HepG2 (cell line): Measurements from ENCODE around the gene OTUD1. TPM values are rescaled to one million over a fixed set of nuclear protein-coding genes. Genes with fewer than 3 reads are reported as not detected.

Experiments used
- CAMTA2 ChIP-seq: sonication (generic); formaldehyde crosslinking; IDR thresholded peaks from 2 replicates; pipeline ENCODE4 v1.4.0; 2020; ENCODE audit warnings: mild to moderate bottlenecking, missing genetic modification reagents, borderline replicate concordance
- CEBPG ChIP-seq: IDR thresholded peaks from 2 replicates; pipeline ENCODE4 v1.6.1; 2016
- EP300 ChIP-seq, 3 experiments: sonication (generic) in 1 of 3; formaldehyde crosslinking in 1 of 3; IDR thresholded peaks; 2 replicates each; pipeline versions ENCODE4 v1.5.1 to v1.6.1; 2011 to 2020; ENCODE audit warnings: low read depth in 2 of 3, low read length in 2 of 3, borderline replicate concordance in 1 of 3, improper control_type of control experiment in 1 of 3, mild to moderate bottlenecking in 1 of 3, missing genetic modification reagents in 1 of 3, moderate library complexity in 1 of 3
- FOXP1 ChIP-seq, 2 experiments: fragments of 450-650 bp in 1 of 2; IDR thresholded peaks; 2 replicates each; pipeline ENCODE4 v1.6.1; 2017 to 2018; ENCODE audit warnings: antibody characterized with exemption in 1 of 2
- GPN1 ChIP-seq: sonication (generic); formaldehyde crosslinking; IDR thresholded peaks from 2 replicates; pipeline ENCODE4 v1.5.1; 2020; ENCODE audit warnings: missing genetic modification reagents, borderline replicate concordance
- HOXA3 ChIP-seq: sonication (generic); formaldehyde crosslinking; IDR thresholded peaks from 2 replicates; pipeline ENCODE4 v1.5.0; 2020; ENCODE audit warnings: missing genetic modification reagents
- PCBP1 ChIP-seq: fragments of 200-400 bp; formaldehyde crosslinking; IDR thresholded peaks from 2 replicates; pipeline ENCODE4 v1.6.1; 2017; ENCODE audit warnings: mild to moderate bottlenecking, low read depth, low read length, borderline replicate concordance
- RBAK ChIP-seq: sonication (generic); formaldehyde crosslinking; IDR thresholded peaks from 2 replicates; pipeline ENCODE4 v1.5.1; 2020; ENCODE audit warnings: mild to moderate bottlenecking, missing genetic modification reagents
- RELA ChIP-seq: sonication (generic); formaldehyde crosslinking; IDR thresholded peaks from 2 replicates; pipeline ENCODE4 v1.4.0; 2020; ENCODE audit warnings: missing genetic modification reagents
- SAP130 ChIP-seq: IDR thresholded peaks from 2 replicates; pipeline ENCODE4 v1.6.1; 2016; ENCODE audit warnings: low read depth
- SKI ChIP-seq: fragments of 450-650 bp; IDR thresholded peaks from one replicate; pipeline ENCODE4 v1.6.1; 2018; ENCODE audit warnings: mild to moderate bottlenecking; ENCODE audit not compliant: partially characterized antibody
- SOX6 ChIP-seq, 2 experiments: fragments of 450-650 bp in 1 of 2; sonication (generic) in 1 of 2; formaldehyde crosslinking in 1 of 2; IDR thresholded peaks; 2 replicates each; pipeline versions ENCODE4 v1.4.0 to v1.6.1; 2017 to 2020; ENCODE audit warnings: antibody characterized with exemption in 1 of 2, mild to moderate bottlenecking in 1 of 2, missing genetic modification reagents in 1 of 2
- SRY ChIP-seq: sonication (generic); formaldehyde crosslinking; IDR thresholded peaks from 2 replicates; pipeline ENCODE4 v1.8.0; 2022; ENCODE audit warnings: mild to moderate bottlenecking, missing genetic modification reagents
- THAP11 ChIP-seq: IDR thresholded peaks from 2 replicates; pipeline ENCODE4 v1.6.1; 2016; ENCODE audit warnings: missing biosample characterization, missing genetic modification reagents
- ZBTB20 ChIP-seq: sonication (generic); formaldehyde crosslinking; IDR thresholded peaks from 2 replicates; pipeline ENCODE4 v1.8.1; 2023; ENCODE audit warnings: missing genetic modification reagents, low read depth, mild to moderate bottlenecking, borderline replicate concordance
- ZKSCAN1 ChIP-seq: fragments of 150-350 bp; IDR thresholded peaks from 2 replicates; pipeline ENCODE4 v1.6.1; 2014; ENCODE audit warnings: low read length
- ZNF296 ChIP-seq: sonication (generic); formaldehyde crosslinking; conservative IDR thresholded peaks from 2 replicates; pipeline ENCODE4 v1.5.0; 2020; ENCODE audit warnings: mild to moderate bottlenecking, missing genetic modification reagents
- ZNF331 ChIP-seq: sonication (generic); formaldehyde crosslinking; IDR thresholded peaks from 2 replicates; pipeline ENCODE4 v1.4.0; 2020; ENCODE audit warnings: missing genetic modification reagents
- ZNF775 ChIP-seq: sonication (generic); formaldehyde crosslinking; IDR thresholded peaks from 2 replicates; pipeline ENCODE4 v1.4.0; 2020; ENCODE audit warnings: missing genetic modification reagents, mild to moderate bottlenecking, moderate library complexity, borderline replicate concordance
- polyA plus RNA-seq, 8 experiments: library from polyadenylated mRNA; depleted of rRNA in 3 of 8; stranded (reverse) in 7 of 8; unstranded in 1 of 8; fragments of >200 nt; fragmentation: Illumina TruSeq in 4 of 8; extraction: Trizol in 4 of 8; gene quantifications; 2 replicates each; pipeline versions ENCODE4 v1.2.1 to v1.2.3, GENCODE V29; 2011 to 2016; ENCODE audit warnings: low read depth in 4 of 8, missing spikeins in 1 of 8, mixed read lengths in 1 of 8; ENCODE audit not compliant: insufficient read depth in 1 of 8
- total RNA-seq, 5 experiments: library from RNA; depleted of rRNA; stranded (reverse); fragments of >200 nt; fragmentation: Illumina TruSeq; extraction: Trizol; gene quantifications; 2 replicates each; pipeline ENCODE4 v1.2.3, GENCODE V29; 2016; ENCODE audit warnings: low read depth in 1 of 5
- TF ChIP-seq, protein P1 (sequence below): sonication (generic); formaldehyde crosslinking; conservative IDR thresholded peaks from 2 replicates; pipeline ENCODE4 v1.4.0; 2020; ENCODE audit warnings: mild to moderate bottlenecking, missing genetic modification reagents, moderate library complexity
- TF ChIP-seq, protein P2 (sequence below): sonication (generic); formaldehyde crosslinking; IDR thresholded peaks from 2 replicates; pipeline ENCODE4 v1.8.0; 2022; ENCODE audit warnings: mild to moderate bottlenecking, missing genetic modification reagents
- TF ChIP-seq, protein P3 (sequence below): sonication (generic); formaldehyde crosslinking; IDR thresholded peaks from 2 replicates; pipeline ENCODE4 v1.5.0; 2020; ENCODE audit warnings: mild to moderate bottlenecking, missing genetic modification reagents, moderate library complexity
- TF ChIP-seq, protein P4 (sequence below): sonication (generic); formaldehyde crosslinking; IDR thresholded peaks from 2 replicates; pipeline ENCODE4 v1.8.1; 2023; ENCODE audit warnings: missing genetic modification reagents, inconsistent platforms, borderline replicate concordance

OTUD1 gene
- total and polyA plus RNA-seq, 2 of the 13 experiments (the other 11 are each of a cell fraction or from before 2014, with no cell fraction given): 1.2 to 1.4 TPM

DNA sequence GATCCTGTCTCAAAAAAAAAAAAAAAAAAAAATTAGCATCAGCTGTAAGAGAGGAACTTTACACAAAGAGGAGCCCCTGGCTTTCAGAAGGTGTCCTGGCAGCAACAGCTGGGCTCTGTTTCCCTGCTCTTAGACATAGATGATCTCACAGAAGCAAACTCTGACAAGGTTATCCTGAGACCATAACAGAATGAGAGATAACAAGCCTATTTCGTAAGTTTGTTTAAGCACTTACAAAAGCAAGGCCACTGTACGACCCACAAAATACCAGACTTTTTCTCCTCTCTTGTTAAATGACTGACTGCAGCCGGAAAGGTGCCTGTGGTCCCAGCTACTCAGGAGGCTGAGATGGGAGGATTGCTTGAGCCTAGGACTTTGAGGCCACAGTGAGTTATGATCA lies 33.3 kb upstream of the OTUD1 start (continued):
- TF ChIP-seq, protein P1, sequence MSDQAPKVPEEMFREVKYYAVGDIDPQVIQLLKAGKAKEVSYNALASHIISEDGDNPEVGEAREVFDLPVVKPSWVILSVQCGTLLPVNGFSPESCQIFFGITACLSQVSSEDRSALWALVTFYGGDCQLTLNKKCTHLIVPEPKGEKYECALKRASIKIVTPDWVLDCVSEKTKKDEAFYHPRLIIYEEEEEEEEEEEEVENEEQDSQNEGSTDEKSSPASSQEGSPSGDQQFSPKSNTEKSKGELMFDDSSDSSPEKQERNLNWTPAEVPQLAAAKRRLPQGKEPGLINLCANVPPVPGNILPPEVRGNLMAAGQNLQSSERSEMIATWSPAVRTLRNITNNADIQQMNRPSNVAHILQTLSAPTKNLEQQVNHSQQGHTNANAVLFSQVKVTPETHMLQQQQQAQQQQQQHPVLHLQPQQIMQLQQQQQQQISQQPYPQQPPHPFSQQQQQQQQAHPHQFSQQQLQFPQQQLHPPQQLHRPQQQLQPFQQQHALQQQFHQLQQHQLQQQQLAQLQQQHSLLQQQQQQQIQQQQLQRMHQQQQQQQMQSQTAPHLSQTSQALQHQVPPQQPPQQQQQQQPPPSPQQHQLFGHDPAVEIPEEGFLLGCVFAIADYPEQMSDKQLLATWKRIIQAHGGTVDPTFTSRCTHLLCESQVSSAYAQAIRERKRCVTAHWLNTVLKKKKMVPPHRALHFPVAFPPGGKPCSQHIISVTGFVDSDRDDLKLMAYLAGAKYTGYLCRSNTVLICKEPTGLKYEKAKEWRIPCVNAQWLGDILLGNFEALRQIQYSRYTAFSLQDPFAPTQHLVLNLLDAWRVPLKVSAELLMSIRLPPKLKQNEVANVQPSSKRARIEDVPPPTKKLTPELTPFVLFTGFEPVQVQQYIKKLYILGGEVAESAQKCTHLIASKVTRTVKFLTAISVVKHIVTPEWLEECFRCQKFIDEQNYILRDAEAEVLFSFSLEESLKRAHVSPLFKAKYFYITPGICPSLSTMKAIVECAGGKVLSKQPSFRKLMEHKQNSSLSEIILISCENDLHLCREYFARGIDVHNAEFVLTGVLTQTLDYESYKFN (CRISPR knock-in tag): peak; percentile 39; the same call in 1 of the 2 replicates
- TF ChIP-seq THAP11 (CRISPR knock-in tag) (no peak), SKI (no peak), SRY (CRISPR knock-in tag) (no peak), ZBTB20 (CRISPR knock-in tag) (no peak), EP300 (IDR thresholded peaks at IDR 0.05; ENCODE audit: low read depth in 2 of 2, low read length in 2 of 2) (0 out of 4 replicates have a peak, but pooled peaks of 1 of the 2 experiments have one; percentile 16), EP300 (CRISPR knock-in tag; IDR thresholded peaks at IDR 0.05; ENCODE audit: borderline replicate concordance) (no peak), HOXA3 (peak; percentile 24; the same call in 1 of the 2 replicates), ZNF331 (CRISPR knock-in tag) (peak; percentile 33; the same call in 1 of the 2 replicates), SOX6 (IDR thresholded peaks at IDR 0.05) (no peak), SOX6 (CRISPR knock-in tag; IDR thresholded peaks at IDR 0.05) (peak; percentile 70), RBAK (CRISPR knock-in tag) (no peak), ZNF775 (CRISPR knock-in tag) (no peak), FOXP1 (IDR thresholded peaks at IDR 0.05) (no peak), FOXP1 (CRISPR knock-in tag; IDR thresholded peaks at IDR 0.05) (peak; percentile 16; the same call in 1 of the 2 replicates), RELA (no peak), CAMTA2 (no peak), SAP130 (CRISPR knock-in tag) (peak; percentile 43; the same call in 1 of the 2 replicates), GPN1 (CRISPR knock-in tag) (no peak), CEBPG (peak; percentile 63), PCBP1 (no peak), ZNF296 (no peak), ZKSCAN1 (no peak)
- TF ChIP-seq, protein P2, sequence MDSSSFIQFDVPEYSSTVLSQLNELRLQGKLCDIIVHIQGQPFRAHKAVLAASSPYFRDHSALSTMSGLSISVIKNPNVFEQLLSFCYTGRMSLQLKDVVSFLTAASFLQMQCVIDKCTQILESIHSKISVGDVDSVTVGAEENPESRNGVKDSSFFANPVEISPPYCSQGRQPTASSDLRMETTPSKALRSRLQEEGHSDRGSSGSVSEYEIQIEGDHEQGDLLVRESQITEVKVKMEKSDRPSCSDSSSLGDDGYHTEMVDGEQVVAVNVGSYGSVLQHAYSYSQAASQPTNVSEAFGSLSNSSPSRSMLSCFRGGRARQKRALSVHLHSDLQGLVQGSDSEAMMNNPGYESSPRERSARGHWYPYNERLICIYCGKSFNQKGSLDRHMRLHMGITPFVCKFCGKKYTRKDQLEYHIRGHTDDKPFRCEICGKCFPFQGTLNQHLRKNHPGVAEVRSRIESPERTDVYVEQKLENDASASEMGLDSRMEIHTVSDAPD (CRISPR knock-in tag): no peak
- TF ChIP-seq, protein P3, sequence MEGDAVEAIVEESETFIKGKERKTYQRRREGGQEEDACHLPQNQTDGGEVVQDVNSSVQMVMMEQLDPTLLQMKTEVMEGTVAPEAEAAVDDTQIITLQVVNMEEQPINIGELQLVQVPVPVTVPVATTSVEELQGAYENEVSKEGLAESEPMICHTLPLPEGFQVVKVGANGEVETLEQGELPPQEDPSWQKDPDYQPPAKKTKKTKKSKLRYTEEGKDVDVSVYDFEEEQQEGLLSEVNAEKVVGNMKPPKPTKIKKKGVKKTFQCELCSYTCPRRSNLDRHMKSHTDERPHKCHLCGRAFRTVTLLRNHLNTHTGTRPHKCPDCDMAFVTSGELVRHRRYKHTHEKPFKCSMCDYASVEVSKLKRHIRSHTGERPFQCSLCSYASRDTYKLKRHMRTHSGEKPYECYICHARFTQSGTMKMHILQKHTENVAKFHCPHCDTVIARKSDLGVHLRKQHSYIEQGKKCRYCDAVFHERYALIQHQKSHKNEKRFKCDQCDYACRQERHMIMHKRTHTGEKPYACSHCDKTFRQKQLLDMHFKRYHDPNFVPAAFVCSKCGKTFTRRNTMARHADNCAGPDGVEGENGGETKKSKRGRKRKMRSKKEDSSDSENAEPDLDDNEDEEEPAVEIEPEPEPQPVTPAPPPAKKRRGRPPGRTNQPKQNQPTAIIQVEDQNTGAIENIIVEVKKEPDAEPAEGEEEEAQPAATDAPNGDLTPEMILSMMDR (CRISPR knock-in tag): no peak
- TF ChIP-seq, protein P4, sequence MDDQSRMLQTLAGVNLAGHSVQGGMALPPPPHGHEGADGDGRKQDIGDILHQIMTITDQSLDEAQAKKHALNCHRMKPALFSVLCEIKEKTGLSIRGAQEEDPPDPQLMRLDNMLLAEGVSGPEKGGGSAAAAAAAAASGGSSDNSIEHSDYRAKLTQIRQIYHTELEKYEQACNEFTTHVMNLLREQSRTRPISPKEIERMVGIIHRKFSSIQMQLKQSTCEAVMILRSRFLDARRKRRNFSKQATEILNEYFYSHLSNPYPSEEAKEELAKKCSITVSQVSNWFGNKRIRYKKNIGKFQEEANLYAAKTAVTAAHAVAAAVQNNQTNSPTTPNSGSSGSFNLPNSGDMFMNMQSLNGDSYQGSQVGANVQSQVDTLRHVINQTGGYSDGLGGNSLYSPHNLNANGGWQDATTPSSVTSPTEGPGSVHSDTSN (CRISPR knock-in tag): no peak
